Fibroblast of lung (primary cell): ENCODE data around the gene E2F6. TPM values are rescaled to one million over a fixed set of nuclear protein-coding genes. Genes with fewer than 3 reads are reported as not detected.

Source experiments
- DNase-seq, 2 donors: peaks; one replicate each; pipeline versions ENCODE4 v3.0.0 to v3.0.0-alpha.2; 2010; ENCODE audit warnings: low read depth in 2 of 2
- H2AFZ ChIP-seq: 2 replicates; pipeline ENCODE4 v1.5.1; 2012; ENCODE audit warnings: low read length, control low read depth, inconsistent platforms
- H3K27ac ChIP-seq: 2 replicates; pipeline ENCODE4 v1.5.1; 2011; ENCODE audit warnings: low read length, control low read depth; ENCODE audit not compliant: insufficient read depth
- H3K27me3 ChIP-seq: 2 replicates; pipeline ENCODE4 v1.5.1; 2011; ENCODE audit warnings: mild to moderate bottlenecking, low read length; ENCODE audit not compliant: control insufficient read depth, insufficient read depth
- H3K36me3 ChIP-seq: 2 replicates; pipeline ENCODE4 v1.5.1; 2011; ENCODE audit warnings: low read length; ENCODE audit not compliant: control insufficient read depth, insufficient read depth
- H3K4me1 ChIP-seq: 2 replicates; pipeline ENCODE4 v1.5.1; 2011; ENCODE audit warnings: low read length; ENCODE audit not compliant: control insufficient read depth, insufficient read depth; ENCODE audit errors: extremely low read depth
- H3K4me2 ChIP-seq: 2 replicates; pipeline ENCODE4 v1.5.1; 2011; ENCODE audit warnings: low read length, control low read depth; ENCODE audit not compliant: insufficient read depth; ENCODE audit errors: extremely low read depth
- H3K4me3 ChIP-seq, 4 experiments: fragments of 200-600 bp in 1 of 4; sonication (generic) in 1 of 4; replicated peaks in 1 of 4; 2 replicates each; pipeline ENCODE4 v1.5.1; 2011 to 2016; ENCODE audit warnings: low read length in 4 of 4, low read depth in 3 of 4, mild to moderate bottlenecking in 3 of 4, control low read depth in 2 of 4, inconsistent platforms in 1 of 4, mixed read lengths in 1 of 4; ENCODE audit not compliant: insufficient read depth in 1 of 4; ENCODE audit errors: control extremely low read depth in 1 of 4
- H3K79me2 ChIP-seq: 2 replicates; pipeline ENCODE4 v1.5.1; 2012; ENCODE audit warnings: mild to moderate bottlenecking, low read length, inconsistent platforms; ENCODE audit not compliant: control insufficient read depth, insufficient read depth
- H3K9ac ChIP-seq: 2 replicates; pipeline ENCODE4 v1.5.1; 2011; ENCODE audit warnings: mild to moderate bottlenecking, low read length, control low read depth; ENCODE audit not compliant: insufficient read depth
- H3K9me3 ChIP-seq: 2 replicates; pipeline ENCODE4 v1.5.1; 2012; ENCODE audit warnings: low read depth, low read length; ENCODE audit not compliant: control insufficient read depth, insufficient read depth
- H4K20me1 ChIP-seq: 2 replicates; pipeline ENCODE4 v1.5.1; 2011; ENCODE audit warnings: low read length; ENCODE audit not compliant: control insufficient read depth, insufficient read depth; ENCODE audit errors: extremely low read depth
- EZH2 ChIP-seq: IDR thresholded peaks from 2 replicates; pipeline ENCODE4 v1.5.1; 2012; ENCODE audit warnings: low read length, control low read depth, mild to moderate bottlenecking; ENCODE audit errors: missing control alignments
- polyA plus RNA-seq, 2 donors: library from polyadenylated mRNA; depleted of rRNA in 1 of 2; stranded (reverse) in 1 of 2; unstranded in 1 of 2; fragments of >200 nt; gene quantifications; 2 replicates each; pipeline ENCODE4 v1.2.1, GENCODE V29; 2011 to 2012; ENCODE audit warnings: missing spikeins in 1 of 2
- total RNA-seq: library from RNA; depleted of rRNA; stranded (reverse); fragments of >200 nt; gene quantifications from 2 replicates; pipeline ENCODE4 v1.2.1, GENCODE V29; 2014
- TF ChIP-seq, protein P1 (sequence below), 2 donors: IDR thresholded peaks in 1 of 2; conservative IDR thresholded peaks in 1 of 2; 1 replicate in 1 of 2; 2 replicates in 1 of 2; pipeline ENCODE4 v1.5.1; 2011 to 2012; ENCODE audit warnings: low read length in 2 of 2, control low read depth in 1 of 2, inconsistent platforms in 1 of 2, low read depth in 1 of 2, mild to moderate bottlenecking in 1 of 2

E2F6 gene
- total and polyA plus RNA-seq, 2 donors (not counting 1 experiment from before 2014, with no cell fraction given) = 10.2 to 13.0 TPM

DNA sequence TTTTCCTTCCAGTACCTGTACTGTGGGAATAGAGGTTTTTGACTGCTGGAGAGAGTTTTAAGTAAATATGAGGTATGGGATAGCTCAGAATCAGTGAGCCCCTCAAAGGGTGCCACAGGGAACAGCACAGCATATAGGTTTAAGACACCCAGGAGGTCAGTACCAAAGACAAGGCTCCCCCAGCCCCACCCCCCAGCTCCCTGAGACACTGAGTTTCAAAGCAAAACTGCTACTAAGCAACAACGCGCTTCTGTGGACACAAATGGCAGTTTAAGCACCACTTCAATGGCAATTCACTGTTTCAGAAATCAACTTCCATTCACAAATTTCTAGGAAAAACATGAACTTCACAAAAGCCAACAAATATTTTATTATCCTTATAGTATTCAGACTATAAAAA is 15.2 kb downstream of the E2F6 start:
- no peak overlapping the region for H3K4me2 ChIP-seq
- no peaks in the 10 kb centered on the region for H3K27me3 ChIP-seq
- H3K9me3 ChIP-seq = no peaks in the 10 kb centered on the region
- H3K4me3 ChIP-seq = no peak overlapping the region
- H3K36me3 ChIP-seq = peaks cover 9% of the 10 kb centered on the region
- no peaks in the 10 kb centered on the region for H4K20me1 ChIP-seq
- TF ChIP-seq, protein P1, sequence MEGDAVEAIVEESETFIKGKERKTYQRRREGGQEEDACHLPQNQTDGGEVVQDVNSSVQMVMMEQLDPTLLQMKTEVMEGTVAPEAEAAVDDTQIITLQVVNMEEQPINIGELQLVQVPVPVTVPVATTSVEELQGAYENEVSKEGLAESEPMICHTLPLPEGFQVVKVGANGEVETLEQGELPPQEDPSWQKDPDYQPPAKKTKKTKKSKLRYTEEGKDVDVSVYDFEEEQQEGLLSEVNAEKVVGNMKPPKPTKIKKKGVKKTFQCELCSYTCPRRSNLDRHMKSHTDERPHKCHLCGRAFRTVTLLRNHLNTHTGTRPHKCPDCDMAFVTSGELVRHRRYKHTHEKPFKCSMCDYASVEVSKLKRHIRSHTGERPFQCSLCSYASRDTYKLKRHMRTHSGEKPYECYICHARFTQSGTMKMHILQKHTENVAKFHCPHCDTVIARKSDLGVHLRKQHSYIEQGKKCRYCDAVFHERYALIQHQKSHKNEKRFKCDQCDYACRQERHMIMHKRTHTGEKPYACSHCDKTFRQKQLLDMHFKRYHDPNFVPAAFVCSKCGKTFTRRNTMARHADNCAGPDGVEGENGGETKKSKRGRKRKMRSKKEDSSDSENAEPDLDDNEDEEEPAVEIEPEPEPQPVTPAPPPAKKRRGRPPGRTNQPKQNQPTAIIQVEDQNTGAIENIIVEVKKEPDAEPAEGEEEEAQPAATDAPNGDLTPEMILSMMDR (conservative IDR thresholded peaks at IDR 0.05 in 1 of 2, IDR thresholded peaks at IDR 0.05 in 1 of 2; ENCODE audit: low read depth in 1 of 2, low read length in 2 of 2) = no peak
- no peak for TF ChIP-seq EZH2
- no peak overlapping the region for H3K9ac ChIP-seq
- H3K27ac ChIP-seq = no peak overlapping the region
- H2AFZ ChIP-seq = no peak overlapping the region
- H3K79me2 ChIP-seq = peaks cover 9% of the 10 kb centered on the region
- DNase-seq = no peak
- no peaks in the 10 kb centered on the region for H3K4me1 ChIP-seq

DNA sequence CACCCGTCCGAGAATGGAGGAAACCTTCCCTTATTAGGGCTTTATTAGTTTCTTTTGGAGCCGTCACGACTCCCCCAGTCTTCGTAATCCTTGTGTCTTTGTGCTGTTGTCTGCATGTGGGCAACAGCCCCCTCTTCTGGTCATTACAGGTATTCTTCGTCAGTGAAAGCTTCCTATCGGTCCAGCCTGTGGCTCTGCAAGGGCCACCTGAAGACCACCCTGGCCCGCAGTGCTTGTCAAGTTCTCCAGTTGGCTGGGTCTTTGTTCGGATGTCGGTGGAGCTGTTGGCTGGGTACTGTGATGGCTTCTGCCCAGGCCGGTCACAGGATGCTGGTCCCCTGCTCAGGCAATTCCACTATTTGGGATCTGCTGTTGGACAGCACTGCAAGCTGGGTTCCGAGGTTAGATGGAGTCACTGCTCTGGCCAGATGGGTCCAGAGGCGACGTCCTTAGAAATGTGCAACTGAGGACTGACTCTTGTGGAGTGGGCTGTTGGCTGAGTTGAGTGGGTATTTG is 19.2 kb downstream of the E2F6 start:
- H3K4me2 ChIP-seq = no peak overlapping the region
- no peaks in the 10 kb centered on the region for H4K20me1 ChIP-seq
- no peak overlapping the region for H2AFZ ChIP-seq
- H3K9ac ChIP-seq = no peak overlapping the region
- H3K79me2 ChIP-seq = no peaks in the 10 kb centered on the region
- TF ChIP-seq, protein P1 (conservative IDR thresholded peaks at IDR 0.05 in 1 of 2, IDR thresholded peaks at IDR 0.05 in 1 of 2; ENCODE audit: low read depth in 1 of 2, low read length in 2 of 2) = peak; percentile 77 to 82
- no peak for TF ChIP-seq EZH2
- no peak overlapping the region for H3K27ac ChIP-seq
- no peak overlapping the region for H3K4me3 ChIP-seq
- H3K4me1 ChIP-seq = no peaks in the 10 kb centered on the region
- peak; percentile 40 to 72 for DNase-seq
- H3K36me3 ChIP-seq = peaks cover 11% of the 10 kb centered on the region
- H3K9me3 ChIP-seq = no peaks in the 10 kb centered on the region
- H3K27me3 ChIP-seq = no peaks in the 10 kb centered on the region

DNA sequence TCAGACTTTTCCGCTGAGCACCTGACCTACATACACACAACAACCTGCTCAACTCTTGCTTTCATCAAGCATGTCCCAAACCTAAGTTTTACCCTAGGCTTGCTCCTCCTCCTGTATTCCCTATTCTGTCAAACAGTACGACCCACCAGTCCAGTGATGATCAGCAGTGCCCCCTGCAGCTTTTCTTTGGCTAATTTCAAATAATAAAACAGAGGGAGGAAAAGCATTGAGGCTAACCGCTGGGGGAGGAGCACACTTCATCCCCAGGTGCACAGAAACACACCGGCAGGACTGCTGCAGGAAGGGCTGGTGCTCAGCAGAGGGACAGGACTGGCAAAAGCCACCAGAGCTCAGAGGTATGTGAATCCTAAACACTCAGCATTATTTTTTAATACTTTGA is 21.2 kb downstream of the E2F6 start:
- Histone ChIP-seq H3K27me3 (no peaks in the 10 kb centered on the region), H3K36me3 (peaks cover 11% of the 10 kb centered on the region)
- TF ChIP-seq EZH2 = no peak
- TF ChIP-seq, protein P1 (conservative IDR thresholded peaks at IDR 0.05 in 1 of 2, IDR thresholded peaks at IDR 0.05 in 1 of 2; ENCODE audit: low read depth in 1 of 2, low read length in 2 of 2) = no peak

More for the DNA sequence above, 21.2 kb downstream of the E2F6 start:
- Histone ChIP-seq H3K9ac (no peak overlapping the region), H3K4me1 (no peaks in the 10 kb centered on the region), H3K4me2 (no peak overlapping the region), H3K9me3 (no peaks in the 10 kb centered on the region), H3K27ac (no peak overlapping the region), H3K79me2 (no peaks in the 10 kb centered on the region), H4K20me1 (no peaks in the 10 kb centered on the region), H2AFZ (no peak overlapping the region), H3K4me3 (no peak overlapping the region)
- no peak for DNase-seq
